GM12892 (cell line): ENCODE data around the gene ARVCF.

ENCODE experiments used
- POLR2A ChIP-seq: IDR thresholded peaks from 2 replicates; pipeline ENCODE4 v1.6.1; 2011; ENCODE audit warnings: low read depth, low read length, control low read depth
- POLR2AphosphoS5 ChIP-seq: IDR thresholded peaks from 2 replicates; pipeline ENCODE4 v1.6.1; 2011; ENCODE audit warnings: low read depth, low read length, control low read depth
- TAF1 ChIP-seq: IDR thresholded peaks from 2 replicates; pipeline ENCODE4 v1.6.1; 2011; ENCODE audit warnings: low read depth, mild to moderate bottlenecking, control low read depth, low read length, borderline replicate concordance

- TF ChIP-seq POLR2A (no peak), POLR2AphosphoS5 (no peak), TAF1 (no peak)
These were observed 53.5 kb downstream of the ARVCF start for GRCh38 chr22:19962909-19963806.
